IMR-90 (cell line): ENCODE data around the gene HMGCLL1.

Experiments
- BHLHE40 ChIP-seq: fragments of 150-350 bp; IDR thresholded peaks from 2 replicates; pipeline ENCODE4 v1.6.1; 2016; ENCODE audit warnings: mild to moderate bottlenecking, low read depth, low read length
- CEBPB ChIP-seq: IDR thresholded peaks from 2 replicates; pipeline ENCODE4 v1.6.1; 2012; ENCODE audit warnings: low read depth, low read length, improper control_type of control experiment
- CHD1 ChIP-seq: IDR thresholded peaks from 2 replicates; pipeline ENCODE4 v1.6.1; 2012; ENCODE audit warnings: low read depth, low read length, improper control_type of control experiment
- FOS ChIP-seq: fragments of 150-350 bp; IDR thresholded peaks from 2 replicates; pipeline ENCODE4 v1.6.1; 2016; ENCODE audit warnings: low read depth, low read length
- MAFK ChIP-seq: IDR thresholded peaks from 2 replicates; pipeline ENCODE4 v1.6.1; 2012; ENCODE audit warnings: low read depth, low read length, improper control_type of control experiment
- MXI1 ChIP-seq: IDR thresholded peaks from 2 replicates; pipeline ENCODE4 v1.6.1; 2012; ENCODE audit warnings: low read depth, mild to moderate bottlenecking, low read length, moderate library complexity, borderline replicate concordance
- POLR2A ChIP-seq: IDR thresholded peaks from 2 replicates; pipeline ENCODE4 v1.6.1; 2012; ENCODE audit warnings: mild to moderate bottlenecking, low read depth, low read length
- RAD21 ChIP-seq: IDR thresholded peaks from 2 replicates; pipeline ENCODE4 v1.6.1; 2012; ENCODE audit warnings: low read length, improper control_type of control experiment
- SMC3 ChIP-seq: fragments of 150-350 bp; IDR thresholded peaks from 2 replicates; pipeline ENCODE4 v1.6.1; 2016; ENCODE audit warnings: low read depth, mild to moderate bottlenecking, antibody characterized with exemption, low read length, moderate library complexity
- TF ChIP-seq, protein P1 (sequence below): conservative IDR thresholded peaks from 2 replicates; pipeline ENCODE4 v1.5.1; 2012; ENCODE audit warnings: mild to moderate bottlenecking, low read depth, low read length, improper control_type of control experiment
- TF ChIP-seq, protein P2 (sequence below): fragments of 150-350 bp; IDR thresholded peaks from 2 replicates; pipeline ENCODE4 v1.6.1; 2017; ENCODE audit warnings: mild to moderate bottlenecking, antibody characterized with exemption, low read length, low read depth

DNA sequence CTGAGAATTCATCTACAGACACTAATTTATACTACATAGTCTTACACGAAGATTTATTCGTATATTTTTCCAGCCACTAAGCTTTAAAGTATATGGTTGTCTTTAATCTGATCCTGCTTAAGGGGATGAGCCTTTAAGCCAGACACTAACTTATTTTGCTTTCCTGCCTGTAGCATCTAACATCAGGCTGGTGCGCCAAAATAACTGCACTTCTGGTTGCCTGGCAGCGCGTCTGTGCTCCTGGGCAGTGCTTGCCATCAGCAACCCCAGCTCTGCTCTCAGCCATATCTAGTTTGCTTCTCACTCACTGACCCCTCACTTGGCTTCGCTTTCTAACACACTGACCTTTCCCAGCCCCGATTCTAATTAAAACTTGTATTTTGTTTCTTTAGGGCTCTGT, 21.8 kb downstream of the HMGCLL1 start:
- TF ChIP-seq, protein P1, sequence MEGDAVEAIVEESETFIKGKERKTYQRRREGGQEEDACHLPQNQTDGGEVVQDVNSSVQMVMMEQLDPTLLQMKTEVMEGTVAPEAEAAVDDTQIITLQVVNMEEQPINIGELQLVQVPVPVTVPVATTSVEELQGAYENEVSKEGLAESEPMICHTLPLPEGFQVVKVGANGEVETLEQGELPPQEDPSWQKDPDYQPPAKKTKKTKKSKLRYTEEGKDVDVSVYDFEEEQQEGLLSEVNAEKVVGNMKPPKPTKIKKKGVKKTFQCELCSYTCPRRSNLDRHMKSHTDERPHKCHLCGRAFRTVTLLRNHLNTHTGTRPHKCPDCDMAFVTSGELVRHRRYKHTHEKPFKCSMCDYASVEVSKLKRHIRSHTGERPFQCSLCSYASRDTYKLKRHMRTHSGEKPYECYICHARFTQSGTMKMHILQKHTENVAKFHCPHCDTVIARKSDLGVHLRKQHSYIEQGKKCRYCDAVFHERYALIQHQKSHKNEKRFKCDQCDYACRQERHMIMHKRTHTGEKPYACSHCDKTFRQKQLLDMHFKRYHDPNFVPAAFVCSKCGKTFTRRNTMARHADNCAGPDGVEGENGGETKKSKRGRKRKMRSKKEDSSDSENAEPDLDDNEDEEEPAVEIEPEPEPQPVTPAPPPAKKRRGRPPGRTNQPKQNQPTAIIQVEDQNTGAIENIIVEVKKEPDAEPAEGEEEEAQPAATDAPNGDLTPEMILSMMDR: no peak
- TF ChIP-seq, protein P2, sequence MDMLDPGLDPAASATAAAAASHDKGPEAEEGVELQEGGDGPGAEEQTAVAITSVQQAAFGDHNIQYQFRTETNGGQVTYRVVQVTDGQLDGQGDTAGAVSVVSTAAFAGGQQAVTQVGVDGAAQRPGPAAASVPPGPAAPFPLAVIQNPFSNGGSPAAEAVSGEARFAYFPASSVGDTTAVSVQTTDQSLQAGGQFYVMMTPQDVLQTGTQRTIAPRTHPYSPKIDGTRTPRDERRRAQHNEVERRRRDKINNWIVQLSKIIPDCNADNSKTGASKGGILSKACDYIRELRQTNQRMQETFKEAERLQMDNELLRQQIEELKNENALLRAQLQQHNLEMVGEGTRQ: no peak
- TF ChIP-seq POLR2A (no peak), FOS (no peak), MXI1 (no peak), SMC3 (no peak), CHD1 (no peak), CEBPB (no peak), MAFK (no peak), BHLHE40 (no peak), RAD21 (no peak)
